ENCODE data around the gene UPB1.
"Not testable (repeated sequence)": the region's sequence is repeated elsewhere in the genome, so short reads cannot be mapped to it uniquely, and the experiment has no call there.

UPB1 gene

DNA sequence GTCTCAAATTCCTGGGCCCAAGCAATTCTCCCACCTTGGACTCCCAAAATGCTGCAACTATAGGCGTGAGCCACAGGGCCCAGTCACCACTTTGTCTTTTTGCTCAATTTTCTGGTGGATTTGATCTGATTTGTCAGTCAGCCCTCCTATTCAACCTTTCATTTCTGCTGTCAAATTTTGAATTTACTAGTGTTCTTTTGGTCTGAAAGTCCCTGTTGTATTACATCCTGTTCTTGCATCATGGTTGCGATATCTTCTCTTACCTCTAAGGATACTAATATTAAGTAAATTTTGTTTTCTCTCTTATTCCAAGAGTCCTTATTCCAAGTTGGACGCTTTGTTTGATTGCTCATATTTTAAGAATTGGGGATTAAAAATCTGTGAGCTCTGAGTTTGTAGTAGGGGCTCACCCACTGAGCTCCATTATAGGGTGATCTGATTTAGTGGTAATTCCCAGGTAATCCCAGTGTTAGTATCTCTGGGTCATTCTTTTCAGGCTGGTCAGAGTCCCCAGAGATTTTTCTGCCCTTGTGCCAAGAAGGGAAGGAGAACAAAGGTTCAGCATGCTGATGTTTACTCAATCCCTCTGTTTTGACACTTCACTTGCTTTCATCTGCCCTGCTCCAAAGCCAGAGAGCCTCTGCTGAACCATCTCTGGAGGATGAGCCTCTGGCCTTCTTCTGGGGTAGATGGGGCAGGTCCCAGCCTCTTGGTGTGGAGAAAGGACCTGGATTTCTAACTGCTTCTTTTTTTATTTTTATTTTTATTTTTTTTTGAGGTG, 10.0 kb downstream of the UPB1 start:
- no peak for DNase-seq

GRCh38 chr22:24506802-24507438, 11.8 kb downstream of the UPB1 start:
- DNase-seq = no peak

DNA sequence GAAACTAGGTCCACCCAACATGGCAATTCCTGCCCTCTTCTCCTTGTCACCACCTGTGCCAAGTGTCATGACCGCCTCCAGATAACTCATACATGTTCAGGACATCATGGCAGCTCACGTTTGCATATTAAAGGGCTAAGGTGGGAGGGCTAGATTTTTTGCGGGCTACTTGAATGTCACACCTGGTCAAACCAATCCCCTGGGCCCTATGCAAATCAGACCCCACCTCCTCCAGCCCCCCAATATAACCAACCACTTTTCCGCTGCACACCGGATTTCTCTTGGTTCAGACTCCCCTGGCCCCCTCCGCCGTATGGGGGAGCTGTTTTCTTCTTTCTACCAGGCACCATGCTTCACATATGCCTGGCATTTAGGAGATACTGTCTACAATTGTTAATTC, 12.6 kb downstream of the UPB1 start:
- DNase-seq = no peak

- no peak for DNase-seq
Measured at GRCh38 chr22:24510637-24511625, 15.8 kb downstream of the UPB1 start.

GRCh38 chr22:24512043-24512442, 16.9 kb downstream of the UPB1 start:
- DNase-seq = no peak

DNA sequence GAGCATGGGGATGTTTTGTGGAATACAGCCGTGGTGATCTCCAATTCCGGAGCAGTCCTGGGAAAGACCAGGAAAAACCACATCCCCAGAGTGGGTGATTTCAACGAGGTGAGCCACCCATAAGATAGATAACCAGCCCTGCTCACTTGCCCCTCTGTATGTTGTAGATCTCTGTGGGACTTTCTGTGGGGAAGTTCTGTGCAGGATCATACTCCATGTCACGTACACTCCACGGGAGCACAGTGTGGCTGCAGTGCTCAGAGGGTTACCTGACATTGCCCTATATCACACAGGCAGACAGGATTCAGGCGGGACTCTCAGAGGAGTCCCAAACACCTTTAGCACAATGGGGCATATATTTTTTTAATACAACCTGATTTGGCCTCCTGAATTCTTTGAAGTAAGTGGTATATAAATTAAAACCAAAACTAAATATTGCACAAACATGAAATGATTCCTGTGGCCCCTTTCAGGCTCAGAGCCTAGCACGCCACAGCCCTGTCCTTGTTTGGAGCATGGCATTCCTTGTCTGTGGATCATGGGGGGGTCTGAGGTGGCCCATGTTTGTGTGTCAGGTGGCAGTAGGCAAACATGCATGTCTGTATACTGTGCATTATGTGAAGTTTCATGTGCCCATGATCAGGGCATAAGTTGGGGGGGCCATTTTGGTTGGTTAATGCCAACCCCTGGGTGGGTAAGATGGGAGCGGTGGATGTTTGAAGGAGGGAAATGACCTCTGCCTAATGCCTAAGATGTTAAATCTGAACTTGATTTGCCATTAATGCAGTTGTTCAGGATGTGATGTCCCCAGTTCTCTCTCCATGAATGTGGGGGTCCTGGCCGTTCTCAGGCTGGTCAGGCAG, 18.5 kb downstream of the UPB1 start:
- DNase-seq = no peak

DNA sequence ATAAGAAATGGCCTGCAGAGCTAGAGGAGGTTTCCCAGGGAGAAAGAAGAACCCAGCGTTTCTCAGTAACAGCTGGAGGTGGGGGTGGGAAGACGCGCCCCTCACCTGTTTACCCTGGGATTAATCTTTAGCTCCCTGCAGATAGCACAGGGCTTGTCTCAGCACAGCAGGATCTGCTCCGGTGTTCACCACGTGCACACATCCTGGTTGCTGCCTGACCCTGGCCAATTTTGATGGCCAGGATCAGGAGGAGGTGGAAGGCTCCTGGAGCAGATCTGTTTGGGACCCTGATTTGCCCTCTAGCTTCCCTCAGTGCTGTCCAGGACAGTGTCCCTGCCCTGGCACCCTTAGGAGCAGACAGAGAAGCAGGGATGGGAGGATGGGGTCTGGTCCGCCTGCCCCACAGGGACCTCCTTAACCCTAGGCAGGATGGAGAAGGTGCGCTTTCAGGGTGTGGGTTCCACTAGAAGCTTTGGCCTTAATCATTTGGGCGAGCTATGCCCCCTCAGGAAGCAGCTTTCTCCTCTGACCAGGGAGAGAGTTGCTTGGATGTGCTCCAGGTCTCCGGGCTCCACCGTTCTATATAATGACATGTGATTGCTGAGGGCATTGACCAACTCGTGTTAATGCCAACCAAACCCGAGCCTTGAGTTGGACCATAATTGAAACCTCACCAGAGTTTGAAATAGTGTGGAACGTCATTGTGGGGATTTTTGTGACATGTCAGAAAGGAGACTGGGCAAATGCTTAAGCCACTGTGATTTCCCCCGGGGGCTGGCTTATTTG, 19.3 kb downstream of the UPB1 start:
- DNase-seq = no peak

DNA sequence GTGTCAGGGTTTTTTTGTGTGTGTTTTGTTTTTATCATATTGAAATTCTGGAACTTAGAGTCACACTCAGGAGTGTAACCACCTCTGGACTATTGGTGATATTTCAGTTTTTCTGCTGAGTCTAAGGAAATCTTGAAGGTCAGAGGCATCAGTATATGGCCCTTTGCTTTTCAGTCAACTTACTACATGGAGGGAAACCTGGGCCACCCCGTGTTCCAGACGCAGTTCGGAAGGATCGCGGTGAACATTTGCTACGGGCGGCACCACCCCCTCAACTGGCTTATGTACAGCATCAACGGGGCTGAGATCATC, 19.9 kb downstream of the UPB1 start:
- DNase-seq = no peak

GRCh38 chr22:24516301-24516737, 21.2 kb downstream of the UPB1 start:
- no peak for DNase-seq

GRCh38 chr22:24517446-24517845, 22.3 kb downstream of the UPB1 start:
- DNase-seq = no peak

- DNase-seq = no peak
Measured at GRCh38 chr22:24518228-24518627, 23.1 kb downstream of the UPB1 start.

- no peak for DNase-seq
Measured at GRCh38 chr22:24518771-24519485, 23.8 kb downstream of the UPB1 start.

GRCh38 chr22:24519496-24519895, 24.4 kb downstream of the UPB1 start:
- no peak for DNase-seq

DNA sequence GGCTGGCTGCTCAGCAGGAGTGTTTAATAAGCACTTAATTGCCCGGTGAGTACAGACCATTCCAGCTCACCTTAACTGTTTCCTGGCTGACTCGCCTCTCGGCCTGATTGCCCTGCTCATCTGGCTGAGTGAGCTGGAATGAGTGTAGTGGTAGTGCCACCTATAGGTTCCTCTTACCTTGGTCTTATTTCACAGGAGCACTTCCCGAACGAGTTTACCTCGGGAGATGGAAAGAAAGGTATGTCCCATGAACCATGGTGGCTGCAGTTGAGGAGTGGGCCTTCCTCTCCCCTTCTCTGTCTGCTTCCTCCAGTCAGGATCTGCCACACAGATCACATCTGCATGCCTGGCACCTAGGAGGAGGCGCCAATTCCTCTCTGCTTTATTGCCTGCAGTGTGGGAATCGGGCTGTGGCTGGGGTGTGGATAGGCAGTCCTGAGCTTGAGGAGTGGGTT, 26.7 kb downstream of the UPB1 start:
- no peak for DNase-seq

DNA sequence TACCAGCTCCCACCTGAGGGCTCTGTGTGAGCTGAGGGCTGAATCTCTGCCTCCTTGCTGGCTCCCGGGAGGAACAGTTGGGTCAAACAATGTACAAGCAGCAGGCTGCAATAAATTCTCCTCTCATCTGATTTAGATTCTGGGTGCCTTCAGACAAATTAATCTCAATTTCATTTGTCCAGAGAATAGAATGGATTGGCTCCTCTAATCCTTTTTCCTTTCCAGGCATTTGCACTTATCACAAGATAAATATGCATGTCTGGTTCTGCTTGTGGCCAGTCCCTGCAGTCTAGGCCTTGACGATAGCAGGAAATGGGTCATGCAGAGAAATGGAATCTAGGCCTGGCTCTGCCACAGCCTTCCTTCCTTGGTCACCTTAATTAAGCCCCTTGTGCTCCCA, 28.7 kb downstream of the UPB1 start:
- DNase-seq = no peak

GRCh38 chr22:24525416-24526037, 30.4 kb downstream of the UPB1 start:
- no peak for DNase-seq

DNA sequence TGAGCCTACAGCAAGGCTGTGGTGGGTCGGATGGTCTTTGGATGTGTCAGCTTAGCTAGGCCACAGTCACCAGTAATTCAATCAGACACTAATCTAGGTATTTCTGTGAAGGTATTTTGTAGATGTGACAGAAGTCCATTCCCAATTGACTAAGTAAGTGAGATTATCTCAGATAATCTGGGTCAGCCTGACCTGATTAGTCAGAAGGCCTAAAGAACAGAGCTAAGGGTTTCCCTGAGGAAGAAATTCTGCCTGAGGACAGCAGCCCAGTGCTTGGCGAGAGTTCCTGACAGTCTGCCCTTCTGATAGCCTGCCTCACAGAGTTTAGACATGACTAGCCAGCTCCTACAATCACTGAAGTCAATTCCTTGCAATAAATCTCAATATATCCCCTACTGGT, 31.1 kb downstream of the UPB1 start:
- no peak for DNase-seq

DNA sequence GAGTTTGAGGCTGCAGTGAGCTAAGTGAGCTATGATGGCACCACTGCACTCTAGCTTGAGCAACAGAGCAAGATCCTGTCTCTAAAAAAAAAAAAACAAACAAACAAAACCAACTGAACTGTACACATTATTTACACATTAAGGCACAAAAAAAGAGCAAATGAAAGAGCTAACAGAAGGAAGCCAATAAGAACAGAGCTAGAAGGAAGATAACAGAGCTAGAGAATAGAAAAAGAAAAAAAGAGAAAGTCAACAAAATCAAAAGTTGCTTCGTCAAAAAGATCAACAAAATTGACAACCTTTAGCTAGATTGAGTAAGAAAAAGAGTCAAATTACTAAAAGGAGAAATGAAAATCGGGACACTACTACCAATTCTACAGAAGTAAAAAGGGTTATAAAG, 34.8 kb downstream of the UPB1 start:
- no peak for DNase-seq

GRCh38 chr22:24530968-24531367, 35.8 kb downstream of the UPB1 start:
- DNase-seq = not testable (repeated sequence)

GRCh38 chr22:24532075-24532474, 36.9 kb downstream of the UPB1 start:
- DNase-seq = no peak
